ENCODE results near the gene TMEM273.

The TMEM273 gene

GRCh38 chr10:49191349-49191748 is 3.2 kb upstream of the TMEM273 start:
- no peaks in the 10 kb centered on the region for H3K36me3 ChIP-seq
- TF ChIP-seq, protein P1, sequence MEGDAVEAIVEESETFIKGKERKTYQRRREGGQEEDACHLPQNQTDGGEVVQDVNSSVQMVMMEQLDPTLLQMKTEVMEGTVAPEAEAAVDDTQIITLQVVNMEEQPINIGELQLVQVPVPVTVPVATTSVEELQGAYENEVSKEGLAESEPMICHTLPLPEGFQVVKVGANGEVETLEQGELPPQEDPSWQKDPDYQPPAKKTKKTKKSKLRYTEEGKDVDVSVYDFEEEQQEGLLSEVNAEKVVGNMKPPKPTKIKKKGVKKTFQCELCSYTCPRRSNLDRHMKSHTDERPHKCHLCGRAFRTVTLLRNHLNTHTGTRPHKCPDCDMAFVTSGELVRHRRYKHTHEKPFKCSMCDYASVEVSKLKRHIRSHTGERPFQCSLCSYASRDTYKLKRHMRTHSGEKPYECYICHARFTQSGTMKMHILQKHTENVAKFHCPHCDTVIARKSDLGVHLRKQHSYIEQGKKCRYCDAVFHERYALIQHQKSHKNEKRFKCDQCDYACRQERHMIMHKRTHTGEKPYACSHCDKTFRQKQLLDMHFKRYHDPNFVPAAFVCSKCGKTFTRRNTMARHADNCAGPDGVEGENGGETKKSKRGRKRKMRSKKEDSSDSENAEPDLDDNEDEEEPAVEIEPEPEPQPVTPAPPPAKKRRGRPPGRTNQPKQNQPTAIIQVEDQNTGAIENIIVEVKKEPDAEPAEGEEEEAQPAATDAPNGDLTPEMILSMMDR (IDR thresholded peaks at IDR 0.05; ENCODE audit: low read depth, low read length), result no peak
- H3K27ac ChIP-seq, result no peak overlapping the region

DNA sequence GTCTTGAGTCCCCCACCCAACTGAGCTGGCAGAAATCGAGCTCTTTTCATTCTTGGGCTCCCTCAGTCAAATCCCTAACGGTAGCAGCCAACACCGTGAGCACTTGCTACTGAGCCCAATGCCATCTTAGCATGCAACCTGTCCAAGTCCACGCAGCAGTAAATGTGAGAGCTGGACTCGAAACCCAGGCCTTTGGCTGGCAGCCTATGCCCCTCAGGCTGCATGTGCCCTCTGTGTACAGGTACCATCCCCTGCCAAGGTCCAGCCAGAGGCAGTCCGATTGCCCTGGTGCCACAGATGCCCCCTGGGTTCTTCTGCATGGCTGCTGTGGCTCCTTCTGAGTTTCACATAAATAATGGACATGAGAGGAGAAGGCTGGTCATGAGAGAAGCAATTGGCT is 1.2 kb upstream of the TMEM273 start:
- DNase-seq, result no peak
- H3K9me3 ChIP-seq (ENCODE audit: severe bottlenecking), result no peaks in the 10 kb centered on the region
- TF ChIP-seq, protein P1 (IDR thresholded peaks at IDR 0.05; ENCODE audit: low read depth, low read length), result no peak
- H3K36me3 ChIP-seq, result no peaks in the 10 kb centered on the region
- H3K4me3 ChIP-seq (ENCODE audit: low read depth, low read length), result no peak overlapping the region
- H3K27ac ChIP-seq, result no peak overlapping the region
- peaks cover 14% of the 10 kb centered on the region for H3K27me3 ChIP-seq (ENCODE audit: insufficient read depth, low read depth, severe bottlenecking)

More at GRCh38 chr10:49191349-49191748, 3.2 kb upstream of the TMEM273 start:
- no peaks in the 10 kb centered on the region for H3K9me3 ChIP-seq (ENCODE audit: severe bottlenecking)
- no peak for DNase-seq
- no peak overlapping the region for H3K4me3 ChIP-seq (ENCODE audit: low read depth, low read length)
- H3K27me3 ChIP-seq (ENCODE audit: insufficient read depth, low read depth, severe bottlenecking), result peaks cover 7% of the 10 kb centered on the region

DNA sequence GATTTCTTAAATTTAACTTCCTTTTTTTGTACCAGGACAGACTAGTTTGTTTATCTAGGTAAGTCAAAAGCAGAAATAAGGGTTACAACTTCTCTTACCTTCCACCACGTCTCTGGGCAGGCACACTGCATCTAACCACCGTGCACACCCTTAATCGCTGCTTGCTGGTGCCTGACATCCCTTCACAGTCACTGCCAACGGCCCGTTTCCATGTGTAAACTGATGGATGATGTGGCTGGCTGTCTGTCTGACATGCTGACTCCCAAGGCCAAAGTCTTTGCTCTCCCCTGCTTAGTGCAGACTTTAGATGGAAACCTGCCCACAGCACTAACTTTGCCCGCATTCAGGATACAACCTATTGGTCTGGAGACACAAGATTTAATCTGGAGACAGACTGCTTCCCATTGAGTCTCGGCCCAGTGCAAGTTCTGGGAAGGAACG is 1.1 kb downstream of the TMEM273 start:
- Histone ChIP-seq H3K4me3 (ENCODE audit: low read depth, low read length) (no peak overlapping the region), H3K27ac (no peak overlapping the region), H3K36me3 (no peaks in the 10 kb centered on the region), H3K9me3 (ENCODE audit: severe bottlenecking) (no peaks in the 10 kb centered on the region), H3K27me3 (ENCODE audit: insufficient read depth, low read depth, severe bottlenecking) (peaks cover 14% of the 10 kb centered on the region)
- DNase-seq, result no peak
- TF ChIP-seq, protein P1 (IDR thresholded peaks at IDR 0.05; ENCODE audit: low read depth, low read length), result no peak

- H3K27ac ChIP-seq, result no peak overlapping the region
- H3K36me3 ChIP-seq, result no peaks in the 10 kb centered on the region
- H3K9me3 ChIP-seq (ENCODE audit: severe bottlenecking), result no peaks in the 10 kb centered on the region
- TF ChIP-seq, protein P1 (IDR thresholded peaks at IDR 0.05; ENCODE audit: low read depth, low read length), result no peak
- DNase-seq, result no peak
- peaks cover 14% of the 10 kb centered on the region for H3K27me3 ChIP-seq (ENCODE audit: insufficient read depth, low read depth, severe bottlenecking)
- H3K4me3 ChIP-seq (ENCODE audit: low read depth, low read length), result no peak overlapping the region
These were observed 1.6 kb downstream of the TMEM273 start for GRCh38 chr10:49186613-49187012.

- Histone ChIP-seq H3K27ac (no peak overlapping the region), H3K9me3 (ENCODE audit: severe bottlenecking) (no peaks in the 10 kb centered on the region), H3K4me3 (ENCODE audit: low read depth, low read length) (no peak overlapping the region), H3K36me3 (no peaks in the 10 kb centered on the region), H3K27me3 (ENCODE audit: insufficient read depth, low read depth, severe bottlenecking) (peaks cover 19% of the 10 kb centered on the region)
- TF ChIP-seq, protein P1 (IDR thresholded peaks at IDR 0.05; ENCODE audit: low read depth, low read length), result no peak
- no peak for DNase-seq
These were observed 3.0 kb downstream of the TMEM273 start for GRCh38 chr10:49185213-49185612.

GRCh38 chr10:49184642-49185111 is 3.5 kb downstream of the TMEM273 start:
- Histone ChIP-seq H3K27me3 (ENCODE audit: insufficient read depth, low read depth, severe bottlenecking) (peaks cover 19% of the 10 kb centered on the region), H3K9me3 (ENCODE audit: severe bottlenecking) (no peaks in the 10 kb centered on the region), H3K27ac (no peak overlapping the region), H3K4me3 (ENCODE audit: low read depth, low read length) (no peak overlapping the region), H3K36me3 (no peaks in the 10 kb centered on the region)
- TF ChIP-seq, protein P1 (IDR thresholded peaks at IDR 0.05; ENCODE audit: low read depth, low read length), result no peak
- DNase-seq, result no peak

Measured in WERI-Rb-1 (cell line).